ENCODE data around the gene DPEP3. TPM values are rescaled to one million over a fixed set of nuclear protein-coding genes. Genes with fewer than 3 reads are reported as not detected.
"Not testable (repeated sequence)": the region's sequence is repeated elsewhere in the genome, so short reads cannot be mapped to it uniquely, and the experiment has no call there.

Gene DPEP3, protein sequence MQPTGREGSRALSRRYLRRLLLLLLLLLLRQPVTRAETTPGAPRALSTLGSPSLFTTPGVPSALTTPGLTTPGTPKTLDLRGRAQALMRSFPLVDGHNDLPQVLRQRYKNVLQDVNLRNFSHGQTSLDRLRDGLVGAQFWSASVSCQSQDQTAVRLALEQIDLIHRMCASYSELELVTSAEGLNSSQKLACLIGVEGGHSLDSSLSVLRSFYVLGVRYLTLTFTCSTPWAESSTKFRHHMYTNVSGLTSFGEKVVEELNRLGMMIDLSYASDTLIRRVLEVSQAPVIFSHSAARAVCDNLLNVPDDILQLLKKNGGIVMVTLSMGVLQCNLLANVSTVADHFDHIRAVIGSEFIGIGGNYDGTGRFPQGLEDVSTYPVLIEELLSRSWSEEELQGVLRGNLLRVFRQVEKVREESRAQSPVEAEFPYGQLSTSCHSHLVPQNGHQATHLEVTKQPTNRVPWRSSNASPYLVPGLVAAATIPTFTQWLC
- under 1 TPM; 0.54 to 0.64 TPM for total RNA-seq

DNA sequence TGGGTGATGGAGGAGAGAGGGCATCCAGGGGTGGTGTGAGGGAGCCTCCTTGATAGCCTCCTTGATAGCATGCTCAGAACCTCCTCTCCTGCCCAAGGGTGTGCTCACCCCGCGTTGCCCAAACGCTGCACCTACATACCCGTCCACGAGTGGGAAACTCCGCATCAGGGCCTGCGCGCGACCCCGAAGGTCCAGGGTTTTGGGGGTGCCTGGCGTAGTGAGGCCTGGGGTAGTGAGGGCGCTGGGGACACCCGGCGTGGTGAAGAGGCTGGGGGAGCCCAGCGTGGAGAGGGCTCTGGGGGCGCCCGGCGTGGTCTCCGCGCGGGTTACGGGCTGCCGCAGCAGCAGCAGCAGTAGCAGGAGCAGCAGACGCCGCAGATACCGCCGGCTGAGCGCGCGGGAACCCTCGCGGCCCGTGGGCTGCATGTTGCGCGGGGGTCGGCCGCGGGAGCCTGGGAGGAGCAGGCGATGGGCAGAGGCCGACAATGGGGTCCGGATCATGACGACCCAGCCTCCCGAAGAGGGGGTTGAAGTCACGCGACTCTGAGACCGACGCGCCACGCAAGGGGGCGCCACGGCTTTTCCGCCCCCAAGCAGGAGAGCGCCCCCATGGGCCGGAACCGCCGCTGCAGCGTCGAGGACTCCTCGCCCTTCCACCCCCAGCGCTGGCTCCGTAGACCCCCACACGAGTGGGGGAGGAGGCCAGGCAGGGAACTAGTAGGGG is at the start of gene DPEP3:
Gene DPEP3, minus strand, starts transcription at position 545 of the 724 bp plus-strand sequence. Its CDS starts 119 bp downstream, at position 426.
- no peak within 1 kb of the TSS for H3K27ac Mint-ChIP-seq
- H3K4me1 Mint-ChIP-seq = peaks cover 20% of the 10 kb centered on the region
- H3K36me3 Mint-ChIP-seq = no peaks in the 10 kb centered on the region
- ATAC-seq (ENCODE audit: low read depth) (no peak), DNase-seq (no peak)
- POLR2A ChIA-PET = no interaction called here
- H3K4me3 Mint-ChIP-seq = no peak within 1 kb of the TSS
- H3K27me3 Mint-ChIP-seq = peaks cover 5% of the 10 kb centered on the region
- H3K9me3 Mint-ChIP-seq = no peaks in the 10 kb centered on the region

DNA sequence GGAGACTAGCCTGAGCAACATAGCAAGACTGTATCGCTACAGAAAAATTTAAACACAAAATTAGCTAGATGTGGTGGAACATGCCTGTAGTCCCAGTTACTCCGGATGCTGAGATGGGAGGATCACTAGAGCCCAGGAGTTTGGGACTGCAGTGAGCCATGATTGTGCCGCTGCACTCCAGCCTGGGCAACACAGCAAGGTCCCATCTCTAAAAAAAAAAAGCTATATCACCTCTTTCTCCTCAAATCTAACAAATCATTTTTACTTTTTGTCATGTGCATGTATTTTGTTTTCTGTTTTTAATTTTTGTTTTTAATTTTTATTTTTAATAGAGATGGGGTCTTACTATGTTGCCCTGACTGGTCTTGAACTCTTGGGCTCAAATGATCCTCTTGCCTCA is 48.7 kb upstream of the DPEP3 start:
- POLR2A ChIA-PET = interaction anchor here (1.4 kb wide), 1 partner anchor 23 kb away, joined by 3 read pairs; no protein-coding TSS in a partner anchor
- Mint-ChIP-seq H3K27ac (no peak overlapping the region), H3K9me3 (no peaks in the 10 kb centered on the region), H3K27me3 (no peaks in the 10 kb centered on the region), H3K4me1 (peaks cover 17% of the 10 kb centered on the region), H3K4me3 (no peak overlapping the region), H3K36me3 (peaks cover 24% of the 10 kb centered on the region)
- DNase-seq (no peak), ATAC-seq (ENCODE audit: low read depth) (no peak)

DNA sequence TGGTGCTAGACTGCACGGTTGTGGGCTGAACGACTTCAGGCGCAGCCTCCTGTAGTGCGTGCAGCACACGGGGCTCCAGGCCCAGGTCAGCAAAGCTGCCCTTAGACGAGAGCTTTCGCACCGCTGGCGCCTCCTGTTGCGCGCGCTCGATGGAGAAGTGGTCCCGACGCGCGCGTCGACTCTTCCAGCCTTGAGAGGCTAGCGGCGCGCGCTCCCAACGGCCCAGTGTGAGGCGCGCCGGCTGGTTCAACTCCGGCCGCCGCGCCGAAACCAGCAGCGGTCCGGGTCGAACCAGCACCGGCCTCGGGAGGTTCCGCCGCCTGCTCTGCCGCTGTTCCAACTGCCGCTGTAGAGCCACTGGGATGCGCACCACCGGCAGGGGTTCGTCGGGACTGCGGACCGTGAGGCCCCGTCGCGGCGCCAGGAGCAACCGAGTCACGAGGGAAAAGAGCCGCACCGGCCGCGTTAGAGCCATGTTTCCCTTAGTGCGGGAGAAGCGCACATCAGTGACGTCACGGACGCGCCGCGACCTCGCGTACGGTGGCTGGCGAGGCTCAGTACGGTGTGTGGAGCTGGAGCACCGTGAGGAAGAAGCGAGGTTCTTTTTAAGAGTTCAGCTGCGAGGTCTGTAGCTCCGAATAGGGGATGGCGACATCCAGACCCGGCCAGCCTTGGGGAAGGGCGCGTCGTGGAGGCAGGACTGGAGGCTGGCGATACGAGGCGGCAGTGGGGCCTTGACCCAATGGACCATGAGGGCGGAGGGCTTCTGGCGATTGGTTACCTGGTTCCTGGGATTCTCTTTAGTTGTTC is 42.6 kb upstream of the DPEP3 start, which contains the start of the genes DDX28 and DUS2:
Gene DDX28, minus strand, starts transcription at position 505 of the 810 bp plus-strand sequence. Its CDS starts 30 bp downstream, at position 475.
Gene DUS2, plus strand, starts transcription at position 557 of the 810 bp plus-strand sequence. CDS start 14,740 bp downstream, outside the sequence.
- Mint-ChIP-seq H3K4me3 (peak within 1 kb of the TSS; percentile 97), H3K27ac (peak within 1 kb of the TSS; percentile 97), H3K9me3 (no peaks in the 10 kb centered on the region), H3K4me1 (peaks cover 25% of the 10 kb centered on the region), H3K27me3 (no peaks in the 10 kb centered on the region), H3K36me3 (peaks cover 21% of the 10 kb centered on the region)
- POLR2A ChIA-PET = interaction anchor here (0.5 to 3.8 kb wide), 23 partner anchors 8 to 346 kb away, joined by 3 to 76 read pairs (median 4); partner anchors contain the start of genes DPEP2 and PSMB10
- peak; percentile 97 for DNase-seq
- peak; percentile 93 for ATAC-seq (ENCODE audit: low read depth)

DNA sequence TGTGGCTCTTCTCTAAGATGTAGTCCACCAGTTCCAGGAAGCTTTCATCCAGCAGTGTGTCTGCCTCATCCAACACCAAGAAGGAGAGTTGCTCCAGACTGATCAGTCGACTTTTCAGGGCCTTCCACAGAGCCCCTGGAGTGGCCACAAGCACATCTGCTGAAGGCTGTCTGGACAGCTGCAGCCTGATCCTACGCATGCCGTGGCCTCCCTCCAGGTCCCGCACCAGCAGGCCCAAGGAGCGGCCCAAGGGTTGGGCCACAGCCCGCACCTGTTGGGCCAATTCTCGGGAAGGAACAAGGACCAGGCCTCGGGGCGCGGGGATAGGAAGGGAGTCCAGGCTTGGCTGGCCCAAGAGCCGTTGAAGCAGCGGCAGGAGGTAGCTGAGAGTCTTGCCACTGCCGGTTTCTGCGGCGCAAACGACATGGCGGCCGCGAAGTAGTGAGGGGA is 42.0 kb upstream of the DPEP3 start:
- peak overlapping the region; percentile 97 for H3K4me3 Mint-ChIP-seq
- H3K4me1 Mint-ChIP-seq = peaks cover 20% of the 10 kb centered on the region
- no peaks in the 10 kb centered on the region for H3K27me3 Mint-ChIP-seq
- peaks cover 14% of the 10 kb centered on the region for H3K36me3 Mint-ChIP-seq
- POLR2A ChIA-PET = interaction anchor here (0.8 to 3.8 kb wide), 11 partner anchors 8 to 88 kb away, joined by 3 to 76 read pairs (median 6); partner anchors contain the start of genes DPEP2 and PSMB10
- H3K27ac Mint-ChIP-seq = peak overlapping the region; percentile 97
- ATAC-seq (ENCODE audit: low read depth) (peak; percentile 2), DNase-seq (no peak)
- H3K9me3 Mint-ChIP-seq = no peaks in the 10 kb centered on the region

DNA sequence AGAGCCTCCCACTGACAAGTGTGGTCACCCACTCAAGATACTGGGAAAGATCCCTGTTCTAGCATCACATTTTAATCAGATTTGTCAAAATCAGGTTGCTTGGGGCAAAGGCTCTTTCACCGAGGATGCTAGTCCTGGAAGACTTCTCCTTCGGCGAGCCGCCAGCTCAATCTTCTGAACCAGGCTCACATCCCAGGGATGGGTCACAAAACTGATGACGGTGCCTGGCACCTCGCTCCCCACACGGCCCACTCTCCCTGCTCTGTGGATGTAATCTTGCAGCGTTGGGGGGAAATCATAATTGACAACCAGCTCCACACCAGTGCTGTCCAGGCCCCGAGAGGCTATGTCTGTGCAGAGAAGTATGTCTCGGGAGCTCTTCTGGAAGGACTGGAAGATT is 41.2 kb upstream of the DPEP3 start:
- Mint-ChIP-seq H3K4me3 (peak overlapping the region; percentile 97), H3K9me3 (no peaks in the 10 kb centered on the region), H3K27ac (peak overlapping the region; percentile 97), H3K4me1 (peaks cover 20% of the 10 kb centered on the region), H3K36me3 (peaks cover 14% of the 10 kb centered on the region), H3K27me3 (no peaks in the 10 kb centered on the region)
- POLR2A ChIA-PET = interaction anchor here (1.0 to 3.8 kb wide), 6 partner anchors 14 to 88 kb away, joined by 3 to 76 read pairs (median 8); partner anchors contain the start of genes DPEP2 and PSMB10
- no peak for ATAC-seq (ENCODE audit: low read depth)
- no peak for DNase-seq

DNA sequence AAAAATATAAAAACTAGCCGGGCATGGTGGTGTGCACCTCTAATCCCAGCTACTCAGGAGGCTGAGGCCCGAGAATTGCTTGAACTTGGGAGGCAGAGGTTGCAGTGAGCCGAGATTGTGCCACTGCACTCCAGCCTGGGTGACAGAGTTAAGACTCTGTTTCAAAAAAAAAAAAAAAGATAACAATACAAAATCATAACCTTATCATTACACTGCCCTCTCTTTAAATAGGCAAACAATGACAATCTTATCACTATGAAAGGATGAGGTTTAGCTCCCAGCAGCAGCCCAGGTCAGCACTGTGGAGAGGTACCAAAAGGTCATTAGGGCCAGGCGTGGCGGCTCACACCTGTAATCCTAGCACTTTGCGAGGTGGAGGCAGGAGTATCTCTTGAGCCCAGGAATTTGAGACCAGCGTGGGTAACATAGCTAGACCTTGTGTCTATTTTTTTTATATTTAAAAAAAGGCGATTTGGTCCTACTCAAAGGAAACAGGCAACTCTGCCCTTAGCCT is 38.9 kb upstream of the DPEP3 start:
- Mint-ChIP-seq H3K4me1 (peaks cover 18% of the 10 kb centered on the region), H3K27ac (no peak overlapping the region), H3K9me3 (no peaks in the 10 kb centered on the region), H3K36me3 (peaks cover 11% of the 10 kb centered on the region), H3K4me3 (no peak overlapping the region), H3K27me3 (no peaks in the 10 kb centered on the region)
- DNase-seq = no peak
- POLR2A ChIA-PET = interaction anchor here (1.2 to 1.3 kb wide), 2 partner anchors 20 to 35 kb away, joined by 3 read pairs; partner anchors contain the start of gene DPEP2
- no peak for ATAC-seq (ENCODE audit: low read depth)

DNA sequence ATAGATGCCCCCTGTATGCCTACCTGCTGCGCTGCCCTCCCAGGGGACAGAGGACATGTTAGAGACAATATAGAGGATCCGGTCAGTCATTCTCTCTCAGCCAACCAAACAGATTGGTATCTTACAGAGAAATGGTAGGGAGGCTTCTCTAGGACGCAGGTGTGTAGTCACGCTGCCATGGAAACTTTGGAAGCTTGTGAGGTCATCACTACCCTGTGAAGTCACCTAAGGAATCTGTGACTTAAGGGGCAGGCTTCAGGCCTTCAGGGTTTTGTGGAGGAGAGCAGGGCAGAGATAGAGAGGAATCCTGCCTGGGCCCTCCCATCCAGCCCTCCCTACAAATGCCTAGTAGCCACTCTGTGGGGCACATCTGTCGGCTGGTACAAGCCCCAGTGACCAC is 35.4 kb upstream of the DPEP3 start, which contains the start of gene DPEP2NB:
Gene DPEP2NB, minus strand, starts transcription at position 231 of the 400 bp plus-strand sequence. Its CDS starts 141 bp downstream, at position 90.
- Mint-ChIP-seq H3K4me1 (peaks cover 8% of the 10 kb centered on the region), H3K36me3 (peaks cover 3% of the 10 kb centered on the region), H3K4me3 (no peak within 1 kb of the TSS), H3K27ac (no peak within 1 kb of the TSS), H3K9me3 (no peaks in the 10 kb centered on the region), H3K27me3 (no peaks in the 10 kb centered on the region)
- DNase-seq (no peak), ATAC-seq (ENCODE audit: low read depth) (no peak)
- POLR2A ChIA-PET = interaction anchor here (2.2 kb wide), 1 partner anchor 17 kb away, joined by 5 read pairs; the partner anchor contains the start of gene DPEP2

DNA sequence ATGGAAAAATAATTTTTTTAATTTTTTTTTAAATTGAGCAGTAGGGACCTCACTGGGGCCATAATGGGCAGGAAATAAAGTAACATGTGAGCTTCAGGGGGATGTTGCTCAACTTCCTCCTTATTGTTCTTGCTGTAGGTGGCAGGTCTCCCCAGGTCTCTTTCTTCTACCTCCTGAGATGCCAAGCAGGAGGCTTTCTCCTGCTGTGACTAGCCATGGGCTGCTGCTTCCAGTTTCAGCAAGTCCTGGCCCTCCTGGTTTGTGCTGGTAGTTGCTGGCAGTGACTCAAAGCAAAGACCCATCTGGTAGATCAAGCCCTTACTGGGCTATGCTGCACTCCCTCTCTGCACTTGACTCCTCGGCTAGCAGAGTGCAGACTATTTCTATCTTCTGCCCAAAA is 33.1 kb upstream of the DPEP3 start:
- no peaks in the 10 kb centered on the region for H3K27me3 Mint-ChIP-seq
- peak overlapping the region; percentile 88 for H3K27ac Mint-ChIP-seq
- DNase-seq = no peak
- H3K9me3 Mint-ChIP-seq = no peaks in the 10 kb centered on the region
- no peak overlapping the region for H3K4me3 Mint-ChIP-seq
- peaks cover 10% of the 10 kb centered on the region for H3K4me1 Mint-ChIP-seq
- H3K36me3 Mint-ChIP-seq = no peaks in the 10 kb centered on the region
- peak; percentile 85 for ATAC-seq (ENCODE audit: low read depth)
- POLR2A ChIA-PET = interaction anchor here (0.6 to 2.3 kb wide), 5 partner anchors 10 to 77 kb away, joined by 3 to 14 read pairs (median 3); partner anchors contain the start of genes DDX28, DUS2 and PSMB10

DNA sequence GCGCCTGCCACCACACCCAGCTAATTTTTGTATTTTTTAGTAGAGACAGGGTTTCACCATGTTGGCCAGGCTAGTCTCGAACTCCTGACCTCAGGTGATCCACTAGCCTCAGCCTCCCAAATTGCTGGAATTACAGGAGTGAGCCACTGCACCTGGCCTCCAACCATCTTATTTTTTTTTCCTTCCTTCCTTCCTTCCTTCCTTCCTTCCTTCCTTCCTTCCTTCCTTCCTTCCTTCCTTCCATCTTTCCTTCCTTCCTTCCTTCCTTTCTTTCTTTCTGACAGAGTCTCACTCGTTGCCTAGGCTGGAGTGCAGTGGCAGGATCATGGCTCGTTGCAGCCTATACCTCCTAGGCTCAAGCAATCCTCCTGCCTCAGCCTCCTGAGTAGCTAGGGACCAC is 29.6 kb upstream of the DPEP3 start:
- H3K36me3 Mint-ChIP-seq; H3K9me3 Mint-ChIP-seq; ATAC-seq (ENCODE audit: low read depth); H3K27ac Mint-ChIP-seq; H3K4me3 Mint-ChIP-seq; DNase-seq; H3K27me3 Mint-ChIP-seq; POLR2A ChIA-PET: not testable (repeated sequence)
- peaks cover 19% of the 10 kb centered on the region for H3K4me1 Mint-ChIP-seq

DNA sequence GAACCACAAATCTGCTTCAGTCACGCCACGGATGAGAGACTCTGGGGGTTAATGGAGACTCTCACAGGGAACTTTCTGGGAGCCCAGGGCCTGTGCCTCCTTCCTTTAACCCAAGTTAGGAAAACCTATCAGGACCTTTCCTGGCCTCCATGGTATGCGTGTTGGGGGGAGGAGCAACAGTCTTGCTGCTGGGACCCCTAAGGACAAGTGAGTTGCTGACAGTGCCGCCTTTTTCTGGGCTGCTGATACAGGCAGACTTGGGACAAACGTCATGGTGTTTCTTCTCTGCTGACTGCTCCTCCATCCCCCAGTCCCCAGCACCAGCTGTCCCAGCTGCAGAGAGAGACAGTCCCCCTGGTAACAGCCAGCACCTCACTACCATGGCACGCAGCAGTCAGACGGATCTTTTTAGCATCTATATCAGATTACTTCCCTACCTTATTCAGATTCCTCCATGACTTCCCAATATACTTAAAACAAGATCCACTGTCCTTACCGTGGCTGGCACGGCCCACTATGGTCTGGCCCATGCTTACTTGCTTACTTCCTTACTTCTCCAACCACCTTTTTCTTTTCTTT is 28.9 kb upstream of the DPEP3 start:
- H3K27ac Mint-ChIP-seq = no peak overlapping the region
- peaks cover 20% of the 10 kb centered on the region for H3K4me1 Mint-ChIP-seq
- H3K4me3 Mint-ChIP-seq = no peak overlapping the region
- H3K9me3 Mint-ChIP-seq = no peaks in the 10 kb centered on the region
- DNase-seq (no peak), ATAC-seq (ENCODE audit: low read depth) (no peak)
- POLR2A ChIA-PET = interaction anchor here (1.6 kb wide), 1 partner anchor 10 kb away, joined by 5 read pairs; the partner anchor contains the start of gene DPEP2
- H3K36me3 Mint-ChIP-seq = no peaks in the 10 kb centered on the region
- H3K27me3 Mint-ChIP-seq = no peaks in the 10 kb centered on the region

DNA sequence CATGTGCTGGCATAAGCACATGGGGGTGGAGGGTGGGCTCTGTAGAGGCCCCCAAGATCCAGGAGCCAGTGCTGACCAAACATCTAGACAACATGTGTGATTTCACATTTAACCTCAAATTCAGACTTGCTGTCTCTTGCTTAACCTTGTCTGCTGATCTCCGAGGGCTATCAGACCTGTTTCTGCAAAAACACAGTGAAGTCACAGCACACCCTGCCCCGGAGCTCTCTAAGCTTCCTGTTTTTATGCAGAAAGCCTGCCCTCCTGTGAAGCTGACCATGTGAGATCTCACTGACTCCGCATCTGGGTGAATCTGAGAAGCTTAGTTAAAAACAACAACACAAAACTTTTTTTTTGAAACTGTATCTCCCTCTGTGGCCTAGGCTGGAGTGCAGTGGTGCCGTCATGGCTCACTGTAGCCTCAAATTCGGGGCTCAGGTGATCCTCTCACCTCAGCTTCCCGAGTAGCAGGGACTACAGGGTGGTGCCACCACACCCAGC is 25.5 kb upstream of the DPEP3 start:
- H3K36me3 Mint-ChIP-seq = no peaks in the 10 kb centered on the region
- H3K4me3 Mint-ChIP-seq = peak overlapping the region; percentile 4
- DNase-seq = no peak
- H3K4me1 Mint-ChIP-seq = peaks cover 12% of the 10 kb centered on the region
- POLR2A ChIA-PET = interaction anchor here (0.8 to 8.9 kb wide), 4 partner anchors 8 to 39 kb away, joined by 3 to 76 read pairs (median 3); partner anchors contain the start of genes DDX28 and DUS2
- no peaks in the 10 kb centered on the region for H3K9me3 Mint-ChIP-seq
- peak; percentile 92 for ATAC-seq (ENCODE audit: low read depth)
- no peaks in the 10 kb centered on the region for H3K27me3 Mint-ChIP-seq
- peak overlapping the region; percentile 81 for H3K27ac Mint-ChIP-seq

All from activated naive CD8-positive, alpha-beta T cell treated with anti-CD3 and anti-CD28 coated beads, Interleukin-2, amount 10 ng/mL, durations not matched to agents 7 days and 5 days (primary cell).